PFSK-1 (cell line): Measurements from ENCODE around the gene FEV.

Experiments used
- FOXP2 ChIP-seq: optimal IDR thresholded peaks from 2 replicates; pipeline ENCODE3; 2011; ENCODE audit warnings: borderline replicate concordance, control low read depth, inconsistent platforms; ENCODE audit not compliant: insufficient read depth; ENCODE audit errors: extremely low read length, extremely low read depth
- POLR2AphosphoS5 ChIP-seq: IDR thresholded peaks from 2 replicates; pipeline ENCODE4 v1.6.1; 2012; ENCODE audit warnings: low read depth, mild to moderate bottlenecking, control low read depth, low read length, moderate library complexity
- SIN3A ChIP-seq: IDR thresholded peaks from 2 replicates; pipeline ENCODE4 v1.6.1; 2012; ENCODE audit warnings: mild to moderate bottlenecking, low read length, moderate library complexity, borderline replicate concordance; ENCODE audit not compliant: insufficient read depth
- TAF1 ChIP-seq: IDR thresholded peaks from 2 replicates; pipeline ENCODE4 v1.6.1; 2012; ENCODE audit warnings: low read length, control low read depth, borderline replicate concordance; ENCODE audit not compliant: insufficient read depth
- TF ChIP-seq, protein P1 (sequence below), 2 experiments: IDR thresholded peaks; 2 replicates each; pipeline versions ENCODE4 v1.6.1 to v1.8.0; 2011 to 2012; ENCODE audit warnings: low read depth in 2 of 2, low read length in 2 of 2, control low read depth in 1 of 2, inconsistent platforms in 1 of 2, mild to moderate bottlenecking in 1 of 2, moderate library complexity in 1 of 2; ENCODE audit not compliant: insufficient read depth in 1 of 2

FEV gene

DNA sequence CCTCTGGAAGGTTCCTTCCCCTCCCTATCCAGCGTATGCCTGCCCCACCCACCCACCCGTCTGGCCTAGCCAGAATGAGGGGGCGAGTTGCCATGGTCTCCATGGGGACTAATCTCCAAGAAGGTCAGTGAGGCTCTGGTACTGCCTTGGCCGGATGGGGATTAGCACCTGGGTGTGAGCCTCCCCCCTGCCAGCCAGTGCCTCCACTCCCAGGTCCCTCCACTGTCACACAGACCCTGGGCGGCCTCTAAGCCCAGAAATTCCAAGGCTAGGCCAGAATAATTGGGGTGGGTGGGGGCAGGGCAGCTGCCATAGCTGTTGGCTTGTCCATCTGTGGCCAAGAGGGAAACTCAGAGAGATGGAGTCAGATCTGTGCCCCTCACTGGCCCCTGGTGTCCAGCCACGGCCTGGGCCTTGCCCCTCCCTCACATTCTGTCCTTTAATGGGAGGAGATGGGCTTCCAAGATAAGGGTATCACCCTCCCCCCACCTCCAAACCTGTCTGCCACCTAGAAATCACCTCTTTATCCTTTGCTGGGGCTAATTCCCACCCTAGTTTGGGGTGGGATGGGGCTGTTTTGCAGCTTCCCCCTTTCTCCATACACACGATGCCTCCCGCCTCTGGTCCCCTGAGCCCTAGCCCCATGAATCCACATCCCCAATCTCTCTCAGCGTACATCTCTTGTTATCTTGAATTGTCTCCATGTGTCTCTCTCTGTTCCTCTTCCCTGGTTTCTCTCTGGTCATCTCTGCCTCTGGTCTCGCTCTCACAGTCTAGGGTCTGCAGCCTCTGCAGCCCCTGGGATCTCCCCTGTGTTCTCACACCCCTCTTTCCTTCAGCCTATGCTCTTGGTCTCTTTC lies 14.3 kb upstream of the FEV start:
- TF ChIP-seq POLR2AphosphoS5: no peak
- no peak for TF ChIP-seq FOXP2
- no peak for TF ChIP-seq TAF1
- no peak for TF ChIP-seq SIN3A

DNA sequence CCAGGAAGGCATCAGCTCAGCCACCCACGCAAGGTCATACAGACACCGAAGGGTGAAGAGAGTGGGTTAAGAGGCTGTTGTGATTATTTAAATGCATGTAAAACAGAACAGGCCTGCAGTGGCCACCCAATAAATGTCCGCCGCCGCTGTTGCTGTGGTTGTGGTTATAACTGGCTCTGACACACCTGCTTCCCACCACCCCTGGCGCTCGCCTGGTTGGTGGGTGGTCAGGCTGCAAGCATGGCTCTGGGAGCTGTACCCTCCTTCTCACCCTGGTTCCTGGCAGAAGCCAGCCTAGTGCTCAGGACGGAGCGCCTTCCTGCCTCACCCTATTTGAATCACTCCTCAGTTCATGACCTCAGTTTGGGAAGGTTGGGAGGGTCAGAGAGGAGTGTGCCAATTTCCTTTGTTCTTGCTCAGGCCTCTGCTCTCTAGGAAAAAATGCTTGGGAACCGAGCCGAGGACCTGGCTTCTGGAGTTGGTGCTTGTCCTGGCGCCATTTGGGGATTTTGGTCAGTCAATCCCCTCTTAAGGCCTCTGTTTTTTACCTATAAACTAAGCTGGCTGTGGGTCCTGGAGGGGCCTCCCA lies 13.5 kb upstream of the FEV start:
- TF ChIP-seq SIN3A (no peak), FOXP2 (no peak), TAF1 (no peak), POLR2AphosphoS5 (no peak)
- TF ChIP-seq, protein P1, sequence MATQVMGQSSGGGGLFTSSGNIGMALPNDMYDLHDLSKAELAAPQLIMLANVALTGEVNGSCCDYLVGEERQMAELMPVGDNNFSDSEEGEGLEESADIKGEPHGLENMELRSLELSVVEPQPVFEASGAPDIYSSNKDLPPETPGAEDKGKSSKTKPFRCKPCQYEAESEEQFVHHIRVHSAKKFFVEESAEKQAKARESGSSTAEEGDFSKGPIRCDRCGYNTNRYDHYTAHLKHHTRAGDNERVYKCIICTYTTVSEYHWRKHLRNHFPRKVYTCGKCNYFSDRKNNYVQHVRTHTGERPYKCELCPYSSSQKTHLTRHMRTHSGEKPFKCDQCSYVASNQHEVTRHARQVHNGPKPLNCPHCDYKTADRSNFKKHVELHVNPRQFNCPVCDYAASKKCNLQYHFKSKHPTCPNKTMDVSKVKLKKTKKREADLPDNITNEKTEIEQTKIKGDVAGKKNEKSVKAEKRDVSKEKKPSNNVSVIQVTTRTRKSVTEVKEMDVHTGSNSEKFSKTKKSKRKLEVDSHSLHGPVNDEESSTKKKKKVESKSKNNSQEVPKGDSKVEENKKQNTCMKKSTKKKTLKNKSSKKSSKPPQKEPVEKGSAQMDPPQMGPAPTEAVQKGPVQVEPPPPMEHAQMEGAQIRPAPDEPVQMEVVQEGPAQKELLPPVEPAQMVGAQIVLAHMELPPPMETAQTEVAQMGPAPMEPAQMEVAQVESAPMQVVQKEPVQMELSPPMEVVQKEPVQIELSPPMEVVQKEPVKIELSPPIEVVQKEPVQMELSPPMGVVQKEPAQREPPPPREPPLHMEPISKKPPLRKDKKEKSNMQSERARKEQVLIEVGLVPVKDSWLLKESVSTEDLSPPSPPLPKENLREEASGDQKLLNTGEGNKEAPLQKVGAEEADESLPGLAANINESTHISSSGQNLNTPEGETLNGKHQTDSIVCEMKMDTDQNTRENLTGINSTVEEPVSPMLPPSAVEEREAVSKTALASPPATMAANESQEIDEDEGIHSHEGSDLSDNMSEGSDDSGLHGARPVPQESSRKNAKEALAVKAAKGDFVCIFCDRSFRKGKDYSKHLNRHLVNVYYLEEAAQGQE (IDR thresholded peaks at IDR 0.05; ENCODE audit: insufficient read depth in 1 of 2, low read depth in 2 of 2, low read length in 2 of 2): no peak

DNA sequence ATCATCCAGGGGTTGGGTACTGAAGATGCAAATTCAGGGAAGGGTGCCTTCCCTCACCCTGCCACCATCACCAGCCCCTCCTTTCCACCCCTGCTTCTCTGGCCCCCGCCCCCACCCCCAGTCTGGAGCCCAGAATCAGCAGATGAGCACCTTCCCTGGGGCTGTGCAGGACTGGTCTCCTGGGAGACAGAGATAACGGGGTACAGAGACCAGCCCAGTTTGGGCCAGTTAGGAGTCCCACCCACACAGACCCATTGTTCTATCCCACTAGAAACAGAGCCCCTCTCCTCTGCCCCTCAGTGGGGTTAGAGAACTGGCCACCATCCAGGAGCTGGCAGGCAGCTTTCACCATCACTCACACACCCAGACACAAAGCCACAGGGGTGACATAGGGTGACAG lies 12.7 kb upstream of the FEV start:
- no peak for TF ChIP-seq POLR2AphosphoS5
- no peak for TF ChIP-seq SIN3A
- TF ChIP-seq FOXP2: no peak
- TF ChIP-seq TAF1: no peak
- TF ChIP-seq, protein P1 (IDR thresholded peaks at IDR 0.05; ENCODE audit: insufficient read depth in 1 of 2, low read depth in 2 of 2, low read length in 2 of 2): no peak

DNA sequence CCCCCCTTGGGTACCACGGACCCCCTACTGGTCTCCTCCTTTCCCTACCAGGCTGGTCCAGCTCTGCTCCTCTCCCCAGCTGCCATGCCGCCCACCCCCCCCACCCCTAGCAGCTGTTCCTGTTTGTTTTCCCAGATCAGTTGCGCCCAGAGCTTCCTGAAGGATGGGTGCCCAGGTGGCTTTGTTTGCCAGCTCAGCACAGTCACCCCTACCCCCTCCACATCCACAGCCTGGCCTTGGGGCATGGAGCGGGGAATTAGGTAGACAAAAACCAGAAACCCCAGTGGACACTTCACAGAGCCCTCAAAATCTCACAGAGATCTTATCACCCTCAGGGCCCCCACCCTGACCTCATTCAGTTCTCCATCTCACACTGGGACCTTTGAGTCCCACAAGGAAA lies 12.0 kb upstream of the FEV start:
- TF ChIP-seq TAF1 (no peak), FOXP2 (no peak), POLR2AphosphoS5 (no peak), SIN3A (no peak)
- TF ChIP-seq, protein P1 (IDR thresholded peaks at IDR 0.05; ENCODE audit: insufficient read depth in 1 of 2, low read depth in 2 of 2, low read length in 2 of 2): no peak

DNA sequence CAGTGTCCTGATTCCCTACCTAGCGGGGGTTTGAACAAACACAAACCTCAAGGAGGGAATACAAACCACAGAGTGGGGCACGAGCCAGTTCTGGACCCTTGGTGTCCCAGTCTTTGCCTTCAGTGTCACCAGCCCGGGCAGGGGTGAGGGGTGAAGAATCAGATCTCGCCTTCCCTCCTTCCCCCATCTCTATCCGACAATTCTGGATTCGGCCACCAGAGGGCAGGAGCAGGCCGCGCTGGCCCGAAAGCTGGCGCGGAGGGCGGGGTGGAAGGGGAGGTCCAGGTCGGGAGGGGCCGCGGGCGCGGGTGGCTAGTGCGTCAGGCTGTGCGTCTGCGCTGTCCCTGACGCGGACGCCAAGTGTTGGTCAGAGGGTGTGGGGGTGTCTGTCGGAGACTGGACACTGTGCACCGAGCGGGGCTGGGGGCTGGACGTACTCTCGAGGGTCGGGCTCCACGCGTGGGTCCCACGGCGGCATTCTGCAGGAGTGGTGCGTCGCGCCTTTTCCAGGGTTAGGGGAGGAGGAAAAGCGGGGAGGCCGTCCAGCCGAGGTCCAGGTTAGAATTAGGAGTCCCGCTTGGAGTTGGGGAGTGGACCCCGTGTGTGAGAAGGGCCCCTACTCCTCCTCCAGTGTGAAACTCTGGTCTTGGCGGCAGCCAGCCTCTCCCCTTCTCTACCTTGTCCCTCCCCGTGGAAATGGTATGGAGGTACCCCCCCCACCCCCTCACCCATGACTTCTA lies 11.2 kb upstream of the FEV start:
- TF ChIP-seq TAF1: no peak
- no peak for TF ChIP-seq SIN3A
- peak; percentile 73 for TF ChIP-seq FOXP2
- peak; percentile 23; the same call in 1 of the 2 replicates for TF ChIP-seq POLR2AphosphoS5
- TF ChIP-seq, protein P1 (IDR thresholded peaks at IDR 0.05; ENCODE audit: insufficient read depth in 1 of 2, low read depth in 2 of 2, low read length in 2 of 2): 0 out of 4 replicates have a peak, but pooled peaks of 1 of the 2 experiments have one; percentile 19
